ENCODE data around the gene EFCAB11. TPM values are rescaled to one million over a fixed set of nuclear protein-coding genes. Genes with fewer than 3 reads are reported as not detected.

The EFCAB11 gene
- total RNA-seq, 2 experiments from 2014 or later, result 10.6 to 13.0 TPM

GRCh38 chr14:89750908-89751392, 203.6 kb downstream of the EFCAB11 start:
- ChIA-PET CTCF (interaction anchor here (0.5 to 1.6 kb wide), 6 partner anchors 50 to 323 kb away, joined by 3 to 4 read pairs (median 3); no protein-coding TSS in a partner anchor), POLR2A (interaction anchor here (0.5 to 1.1 kb wide), 6 partner anchors 30 to 456 kb away, joined by 3 to 7 read pairs (median 3); no protein-coding TSS in a partner anchor)

GRCh38 chr14:89750281-89750755, 204.2 kb downstream of the EFCAB11 start:
- ChIA-PET POLR2A (interaction anchor here (1.1 kb wide), 1 partner anchor 129 kb away, joined by 7 read pairs; no protein-coding TSS in a partner anchor), CTCF (interaction anchor here (1.1 kb wide), 1 partner anchor 49 kb away, joined by 3 read pairs; no protein-coding TSS in a partner anchor)

- CTCF ChIA-PET, result no interaction called here
Measured at GRCh38 chr14:89748004-89748403, 206.5 kb downstream of the EFCAB11 start.

GRCh38 chr14:89747126-89747525, 207.4 kb downstream of the EFCAB11 start:
- ChIA-PET POLR2A (no interaction called here), CTCF (no interaction called here)

More at GRCh38 chr14:89748004-89748403, 206.5 kb downstream of the EFCAB11 start:
- POLR2A ChIA-PET, result no interaction called here

- CTCF ChIA-PET, result no interaction called here
- POLR2A ChIA-PET, result no interaction called here
Measured at GRCh38 chr14:89746654-89747053, 207.9 kb downstream of the EFCAB11 start.

GRCh38 chr14:89746135-89746534, 208.4 kb downstream of the EFCAB11 start:
- ChIA-PET CTCF (interaction anchor here (0.7 kb wide), 1 partner anchor 402 kb away, joined by 3 read pairs; no protein-coding TSS in a partner anchor), POLR2A (no interaction called here)

Other genes with a start within 250 kb of the EFCAB11 start
- 10 to 100 TPM; 92.9 to 99.6 TPM for gene TDP1, start 1.2 kb upstream of the EFCAB11 start, total RNA-seq
- not detected for gene KCNK13, start 107.3 kb upstream of the EFCAB11 start, total RNA-seq